ENCODE results near the gene DCTN3. TPM values are rescaled to one million over a fixed set of nuclear protein-coding genes. Genes with fewer than 3 reads are reported as not detected.

The DCTN3 gene
- total RNA-seq, 1 donor from 2014 or later: 92.7 TPM

- TF ChIP-seq CTCF (IDR thresholded peaks at IDR 0.05; ENCODE audit: insufficient read depth, low read length, poor library complexity, severe bottlenecking): no peak
- Histone ChIP-seq H3K27me3 (ENCODE audit: control insufficient read depth, insufficient read depth, low read length) (peaks cover 63% of the 10 kb centered on the region), H3K36me3 (ENCODE audit: control insufficient read depth, insufficient read depth, low read length) (no peaks in the 10 kb centered on the region), H3K4me3 (ENCODE audit: low read depth, low read length) (no peak overlapping the region)
- no peak for DNase-seq (ENCODE audit: low read depth)
Observed at GRCh38 chr9:34624475-34625185, 4.3 kb upstream of the DCTN3 start.

DNA sequence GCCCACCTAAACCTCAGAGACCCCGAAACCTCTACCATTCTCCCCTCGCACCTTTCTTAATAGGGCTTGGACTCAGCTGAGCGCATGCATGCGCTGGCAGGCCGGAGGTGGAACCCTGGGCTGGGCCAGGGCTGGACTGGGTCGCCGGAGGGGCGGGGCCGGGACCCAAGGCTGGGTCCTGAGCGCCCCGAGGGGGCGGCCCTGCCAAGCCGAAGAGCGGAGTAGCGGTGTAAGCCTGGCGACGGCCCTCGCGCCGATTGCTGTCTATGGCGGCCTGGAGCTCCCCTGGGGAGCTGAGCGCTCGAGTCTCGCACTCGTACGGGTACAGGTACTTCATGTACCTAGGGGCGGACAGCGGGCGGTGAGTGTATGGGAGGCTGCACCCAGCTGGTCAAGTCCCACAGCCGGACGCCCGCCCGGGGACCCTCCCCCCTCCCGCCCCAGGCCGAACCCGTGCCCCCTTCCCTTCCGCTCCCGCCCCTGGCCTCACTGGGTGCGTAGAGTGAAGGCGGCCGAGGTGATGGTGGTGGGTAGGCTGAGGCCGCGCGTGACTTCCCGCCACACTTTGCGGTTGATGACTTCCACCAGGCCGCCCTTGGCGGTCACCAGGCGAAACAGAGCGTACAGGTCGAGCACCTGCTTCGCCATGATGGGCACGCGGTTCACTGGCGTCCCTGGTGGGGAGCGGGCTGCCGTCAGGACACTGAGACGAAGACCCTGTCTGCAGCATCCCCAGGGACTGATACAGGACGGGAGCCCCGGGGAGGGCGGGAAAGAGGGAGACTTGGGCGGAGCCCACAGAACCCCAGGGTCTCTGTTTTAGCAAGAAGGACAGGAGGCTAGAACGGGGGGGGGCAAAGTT lies 3.3 kb upstream of the DCTN3 start:
- DNase-seq (ENCODE audit: low read depth): no peak
- no peaks in the 10 kb centered on the region for H3K36me3 ChIP-seq (ENCODE audit: control insufficient read depth, insufficient read depth, low read length)
- peaks cover 55% of the 10 kb centered on the region for H3K27me3 ChIP-seq (ENCODE audit: control insufficient read depth, insufficient read depth, low read length)
- TF ChIP-seq CTCF (IDR thresholded peaks at IDR 0.05; ENCODE audit: insufficient read depth, low read length, poor library complexity, severe bottlenecking): no peak
- H3K4me3 ChIP-seq (ENCODE audit: low read depth, low read length): no peak overlapping the region

DNA sequence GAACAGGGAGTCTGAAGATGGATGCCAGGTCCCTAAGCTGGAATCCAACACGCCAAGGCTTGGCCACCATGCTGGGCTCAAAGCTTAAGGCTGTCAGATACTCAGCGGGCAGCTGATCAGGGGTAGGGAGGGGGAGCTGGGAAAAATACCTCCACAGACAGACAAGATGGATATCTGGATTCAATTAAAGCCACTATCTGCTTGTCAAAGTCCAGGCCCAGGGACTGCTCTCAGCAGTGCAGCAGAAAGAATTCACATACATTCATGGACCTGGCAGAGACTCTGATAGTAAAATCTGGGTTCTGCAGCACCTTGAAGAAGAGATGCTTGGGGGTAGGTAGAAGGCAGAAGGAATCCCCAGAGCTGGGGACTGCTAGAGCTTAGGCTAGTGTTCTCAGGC lies 5.2 kb downstream of the DCTN3 start:
- Histone ChIP-seq H3K4me3 (ENCODE audit: low read depth, low read length) (no peak overlapping the region), H3K36me3 (ENCODE audit: control insufficient read depth, insufficient read depth, low read length) (no peaks in the 10 kb centered on the region), H3K27me3 (ENCODE audit: control insufficient read depth, insufficient read depth, low read length) (no peaks in the 10 kb centered on the region)
- no peak for DNase-seq (ENCODE audit: low read depth)
- TF ChIP-seq CTCF (IDR thresholded peaks at IDR 0.05; ENCODE audit: insufficient read depth, low read length, poor library complexity, severe bottlenecking): no peak

GRCh38 chr9:34612788-34613390 lies 7.4 kb downstream of the DCTN3 start:
- DNase-seq (ENCODE audit: low read depth): no peak
- Histone ChIP-seq H3K27me3 (ENCODE audit: control insufficient read depth, insufficient read depth, low read length) (no peaks in the 10 kb centered on the region), H3K36me3 (ENCODE audit: control insufficient read depth, insufficient read depth, low read length) (no peaks in the 10 kb centered on the region), H3K4me3 (ENCODE audit: low read depth, low read length) (peak overlapping the region; percentile 92)
- peak; percentile 82 for TF ChIP-seq CTCF (IDR thresholded peaks at IDR 0.05; ENCODE audit: insufficient read depth, low read length, poor library complexity, severe bottlenecking)

- H3K27me3 ChIP-seq (ENCODE audit: control insufficient read depth, insufficient read depth, low read length): peaks cover 3% of the 10 kb centered on the region
- no peak for DNase-seq (ENCODE audit: low read depth)
- TF ChIP-seq CTCF (IDR thresholded peaks at IDR 0.05; ENCODE audit: insufficient read depth, low read length, poor library complexity, severe bottlenecking): no peak
- H3K36me3 ChIP-seq (ENCODE audit: control insufficient read depth, insufficient read depth, low read length): no peaks in the 10 kb centered on the region
- H3K4me3 ChIP-seq (ENCODE audit: low read depth, low read length): peak within 1 kb of the TSS; percentile 92
Observed at GRCh38 chr9:34611811-34612787, 8.2 kb downstream of the DCTN3 start, which contains the start of gene RPP25L. Gene RPP25L (minus strand): TSS chr9:34612097. CDS start chr9:34611296, 801 bp downstream.

Measured in kidney epithelial cell (primary cell).